ENCODE results near the gene EFCAB9.
"Not testable (repeated sequence)": the region's sequence is repeated elsewhere in the genome, so short reads cannot be mapped to it uniquely, and the experiment has no call there.

The EFCAB9 gene

GRCh38 chr5:172147857-172148256, 46.1 kb upstream of the EFCAB9 start:
- Histone ChIP-seq H3K56ac (ENCODE audit: low read length) (no peak overlapping the region), H3K4me3 (ENCODE audit: low read length) (no peak overlapping the region), H3K18ac (ENCODE audit: low read length) (no peak overlapping the region), H2BK5ac (ENCODE audit: low read length) (no peak overlapping the region), H3K9ac (ENCODE audit: low read length) (no peak overlapping the region), H2BK120ac (ENCODE audit: low read depth, low read length) (no peak overlapping the region), H4K5ac (ENCODE audit: low read length) (no peak overlapping the region), H4K8ac (ENCODE audit: low read depth, low read length) (no peak overlapping the region), H2AK5ac (ENCODE audit: low read length) (no peak overlapping the region), H3K4ac (ENCODE audit: low read depth, low read length) (no peak overlapping the region), H3K4me1 (ENCODE audit: control insufficient read depth, low read depth, low read length) (peaks cover 2% of the 10 kb centered on the region), H2BK15ac (replicated peaks; ENCODE audit: low read depth) (no peak overlapping the region), H3K36me3 (ENCODE audit: control insufficient read depth, insufficient read depth, low read length) (no peaks in the 10 kb centered on the region), H3K79me1 (ENCODE audit: low read length) (no peaks in the 10 kb centered on the region), H3K4me2 (ENCODE audit: low read length) (no peak overlapping the region), H3K23ac (ENCODE audit: low read length) (no peak overlapping the region), H3K79me2 (ENCODE audit: control insufficient read depth, insufficient read depth, low read length) (no peaks in the 10 kb centered on the region), H3K27me3 (ENCODE audit: insufficient read depth, low read length, poor library complexity) (no peaks in the 10 kb centered on the region), H3K27ac (ENCODE audit: low read depth, low read length) (no peak overlapping the region)
- no CpG with 5 or more reads among the region's 10 CpGs for WGBS (ENCODE audit: extremely low coverage, insufficient coverage, low lambda C conversion rate)
- DNase-seq, result no peak

- no peak overlapping the region for H3K56ac ChIP-seq (ENCODE audit: low read length)
- H3K36me3 ChIP-seq (ENCODE audit: control insufficient read depth, insufficient read depth, low read length), result no peaks in the 10 kb centered on the region
- H3K27me3 ChIP-seq (ENCODE audit: insufficient read depth, low read length, poor library complexity), result no peaks in the 10 kb centered on the region
- H3K4me2 ChIP-seq (ENCODE audit: low read length), result no peak overlapping the region
- H3K4me1 ChIP-seq (ENCODE audit: control insufficient read depth, low read depth, low read length), result peaks cover 2% of the 10 kb centered on the region
- no peak overlapping the region for H3K23ac ChIP-seq (ENCODE audit: low read length)
- H3K27ac ChIP-seq (ENCODE audit: low read depth, low read length), result no peak overlapping the region
- no peak overlapping the region for H3K4ac ChIP-seq (ENCODE audit: low read depth, low read length)
- no peak overlapping the region for H3K4me3 ChIP-seq (ENCODE audit: low read length)
- H2BK15ac ChIP-seq (replicated peaks; ENCODE audit: low read depth), result no peak overlapping the region
- DNase-seq, result no peak
- H2BK120ac ChIP-seq (ENCODE audit: low read depth, low read length), result no peak overlapping the region
- H2AK5ac ChIP-seq (ENCODE audit: low read length), result no peak overlapping the region
- no peaks in the 10 kb centered on the region for H3K79me2 ChIP-seq (ENCODE audit: control insufficient read depth, insufficient read depth, low read length)
- no peak overlapping the region for H2BK5ac ChIP-seq (ENCODE audit: low read length)
- H4K8ac ChIP-seq (ENCODE audit: low read depth, low read length), result no peak overlapping the region
- H3K79me1 ChIP-seq (ENCODE audit: low read length), result no peaks in the 10 kb centered on the region
- no peak overlapping the region for H3K9ac ChIP-seq (ENCODE audit: low read length)
- no peak overlapping the region for H3K18ac ChIP-seq (ENCODE audit: low read length)
- no peak overlapping the region for H4K5ac ChIP-seq (ENCODE audit: low read length)
- no CpG with 5 or more reads among the region's 9 CpGs for WGBS (ENCODE audit: extremely low coverage, insufficient coverage, low lambda C conversion rate)
Measured at GRCh38 chr5:172148381-172148780, 45.6 kb upstream of the EFCAB9 start.

- no peak overlapping the region for H3K56ac ChIP-seq (ENCODE audit: low read length)
- no peak overlapping the region for H2BK5ac ChIP-seq (ENCODE audit: low read length)
- no peaks in the 10 kb centered on the region for H3K36me3 ChIP-seq (ENCODE audit: control insufficient read depth, insufficient read depth, low read length)
- no peak overlapping the region for H4K5ac ChIP-seq (ENCODE audit: low read length)
- no peak overlapping the region for H2AK5ac ChIP-seq (ENCODE audit: low read length)
- H2BK120ac ChIP-seq (ENCODE audit: low read depth, low read length), result no peak overlapping the region
- no peaks in the 10 kb centered on the region for H3K27me3 ChIP-seq (ENCODE audit: insufficient read depth, low read length, poor library complexity)
- peaks cover 1% of the 10 kb centered on the region for H3K4me1 ChIP-seq (ENCODE audit: control insufficient read depth, low read depth, low read length)
- no peak overlapping the region for H3K9ac ChIP-seq (ENCODE audit: low read length)
- H3K79me1 ChIP-seq (ENCODE audit: low read length), result no peaks in the 10 kb centered on the region
- WGBS (ENCODE audit: extremely low coverage, insufficient coverage, low lambda C conversion rate), result no CpG with 5 or more reads among the region's 3 CpGs
- H3K4me2 ChIP-seq (ENCODE audit: low read length), result no peak overlapping the region
- H3K79me2 ChIP-seq (ENCODE audit: control insufficient read depth, insufficient read depth, low read length), result no peaks in the 10 kb centered on the region
- H2BK15ac ChIP-seq (replicated peaks; ENCODE audit: low read depth), result no peak overlapping the region
- no peak for DNase-seq
- H3K27ac ChIP-seq (ENCODE audit: low read depth, low read length), result no peak overlapping the region
- H3K4me3 ChIP-seq (ENCODE audit: low read length), result no peak overlapping the region
- H3K4ac ChIP-seq (ENCODE audit: low read depth, low read length), result no peak overlapping the region
- H4K8ac ChIP-seq (ENCODE audit: low read depth, low read length), result no peak overlapping the region
- H3K23ac ChIP-seq (ENCODE audit: low read length), result no peak overlapping the region
- no peak overlapping the region for H3K18ac ChIP-seq (ENCODE audit: low read length)
Measured at GRCh38 chr5:172149073-172149472, 44.9 kb upstream of the EFCAB9 start.

GRCh38 chr5:172149481-172149880, 44.5 kb upstream of the EFCAB9 start:
- H3K79me1 ChIP-seq (ENCODE audit: low read length); H3K27me3 ChIP-seq (ENCODE audit: insufficient read depth, low read length, poor library complexity); H2BK5ac ChIP-seq (ENCODE audit: low read length); DNase-seq; H3K4me2 ChIP-seq (ENCODE audit: low read length); H3K9ac ChIP-seq (ENCODE audit: low read length); H2BK15ac ChIP-seq (replicated peaks; ENCODE audit: low read depth); H3K18ac ChIP-seq (ENCODE audit: low read length); H3K79me2 ChIP-seq (ENCODE audit: control insufficient read depth, insufficient read depth, low read length); H3K36me3 ChIP-seq (ENCODE audit: control insufficient read depth, insufficient read depth, low read length); H3K4ac ChIP-seq (ENCODE audit: low read depth, low read length); H3K23ac ChIP-seq (ENCODE audit: low read length); H4K5ac ChIP-seq (ENCODE audit: low read length); H3K4me1 ChIP-seq (ENCODE audit: control insufficient read depth, low read depth, low read length); H2AK5ac ChIP-seq (ENCODE audit: low read length); H3K4me3 ChIP-seq (ENCODE audit: low read length); H2BK120ac ChIP-seq (ENCODE audit: low read depth, low read length); H3K27ac ChIP-seq (ENCODE audit: low read depth, low read length); H3K56ac ChIP-seq (ENCODE audit: low read length); H4K8ac ChIP-seq (ENCODE audit: low read depth, low read length): not testable (repeated sequence)
- WGBS (ENCODE audit: extremely low coverage, insufficient coverage, low lambda C conversion rate), result no CpG with 5 or more reads among the region's 11 CpGs

GRCh38 chr5:172150514-172151425, 43.2 kb upstream of the EFCAB9 start:
- Histone ChIP-seq H2BK5ac (ENCODE audit: low read length) (no peak overlapping the region), H3K27me3 (ENCODE audit: insufficient read depth, low read length, poor library complexity) (no peaks in the 10 kb centered on the region), H3K4me3 (ENCODE audit: low read length) (no peak overlapping the region), H3K56ac (ENCODE audit: low read length) (no peak overlapping the region), H2BK120ac (ENCODE audit: low read depth, low read length) (no peak overlapping the region), H3K36me3 (ENCODE audit: control insufficient read depth, insufficient read depth, low read length) (no peaks in the 10 kb centered on the region), H4K5ac (ENCODE audit: low read length) (no peak overlapping the region), H3K4me2 (ENCODE audit: low read length) (no peak overlapping the region), H3K79me1 (ENCODE audit: low read length) (no peaks in the 10 kb centered on the region), H3K27ac (ENCODE audit: low read depth, low read length) (no peak overlapping the region), H3K4me1 (ENCODE audit: control insufficient read depth, low read depth, low read length) (no peaks in the 10 kb centered on the region), H2AK5ac (ENCODE audit: low read length) (no peak overlapping the region), H3K18ac (ENCODE audit: low read length) (no peak overlapping the region), H3K4ac (ENCODE audit: low read depth, low read length) (no peak overlapping the region), H3K79me2 (ENCODE audit: control insufficient read depth, insufficient read depth, low read length) (no peaks in the 10 kb centered on the region), H2BK15ac (replicated peaks; ENCODE audit: low read depth) (no peak overlapping the region), H3K9ac (ENCODE audit: low read length) (no peak overlapping the region), H4K8ac (ENCODE audit: low read depth, low read length) (no peak overlapping the region), H3K23ac (ENCODE audit: low read length) (no peak overlapping the region)
- no CpG with 5 or more reads among the region's 16 CpGs for WGBS (ENCODE audit: extremely low coverage, insufficient coverage, low lambda C conversion rate)
- DNase-seq, result no peak

Measured in mesendoderm (in vitro differentiated cells).